ENCODE measurements around the gene LAMA3. TPM values are rescaled to one million over a fixed set of nuclear protein-coding genes. Genes with fewer than 3 reads are reported as not detected.

LAMA3 gene
- total RNA-seq, 4 donors from 2014 or later = 14.9 to 81.4 (median 69.3) TPM

DNA sequence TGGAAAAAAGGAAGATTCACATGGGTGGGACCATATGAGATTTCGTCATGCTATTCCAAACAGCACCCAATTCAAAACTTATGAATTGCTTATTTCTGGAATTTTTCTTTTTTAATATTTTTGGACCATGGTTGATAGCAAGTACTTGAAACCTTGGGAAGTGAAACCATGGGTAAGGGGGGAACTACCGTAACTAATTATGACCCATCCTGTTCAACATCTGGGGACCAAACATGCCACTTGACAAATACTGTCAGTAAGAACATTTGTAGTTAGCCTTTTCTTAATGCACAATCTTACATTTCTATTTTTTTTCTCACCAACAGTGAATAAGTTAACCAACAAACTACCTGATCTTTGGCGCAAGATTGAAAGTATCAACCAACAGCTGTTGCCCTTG is 219.6 kb downstream of the LAMA3 start:
- Histone ChIP-seq H3K27ac (no peak overlapping the region), H3K4me3 (no peak overlapping the region), H3K36me3 (peaks cover 0 to 35% (median 0%) of the 10 kb centered on the region in 3 donors), H3K4me1 (no peaks in the 10 kb centered on the region), H3K27me3 (no peaks in the 10 kb centered on the region), H3K9me3 (no peaks in the 10 kb centered on the region)
- no peak for DNase-seq
- TF ChIP-seq, protein P1, sequence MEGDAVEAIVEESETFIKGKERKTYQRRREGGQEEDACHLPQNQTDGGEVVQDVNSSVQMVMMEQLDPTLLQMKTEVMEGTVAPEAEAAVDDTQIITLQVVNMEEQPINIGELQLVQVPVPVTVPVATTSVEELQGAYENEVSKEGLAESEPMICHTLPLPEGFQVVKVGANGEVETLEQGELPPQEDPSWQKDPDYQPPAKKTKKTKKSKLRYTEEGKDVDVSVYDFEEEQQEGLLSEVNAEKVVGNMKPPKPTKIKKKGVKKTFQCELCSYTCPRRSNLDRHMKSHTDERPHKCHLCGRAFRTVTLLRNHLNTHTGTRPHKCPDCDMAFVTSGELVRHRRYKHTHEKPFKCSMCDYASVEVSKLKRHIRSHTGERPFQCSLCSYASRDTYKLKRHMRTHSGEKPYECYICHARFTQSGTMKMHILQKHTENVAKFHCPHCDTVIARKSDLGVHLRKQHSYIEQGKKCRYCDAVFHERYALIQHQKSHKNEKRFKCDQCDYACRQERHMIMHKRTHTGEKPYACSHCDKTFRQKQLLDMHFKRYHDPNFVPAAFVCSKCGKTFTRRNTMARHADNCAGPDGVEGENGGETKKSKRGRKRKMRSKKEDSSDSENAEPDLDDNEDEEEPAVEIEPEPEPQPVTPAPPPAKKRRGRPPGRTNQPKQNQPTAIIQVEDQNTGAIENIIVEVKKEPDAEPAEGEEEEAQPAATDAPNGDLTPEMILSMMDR (IDR thresholded peaks at IDR 0.05) = no peak
- TF ChIP-seq POLR2A (IDR thresholded peaks at IDR 0.05) = no peak

DNA sequence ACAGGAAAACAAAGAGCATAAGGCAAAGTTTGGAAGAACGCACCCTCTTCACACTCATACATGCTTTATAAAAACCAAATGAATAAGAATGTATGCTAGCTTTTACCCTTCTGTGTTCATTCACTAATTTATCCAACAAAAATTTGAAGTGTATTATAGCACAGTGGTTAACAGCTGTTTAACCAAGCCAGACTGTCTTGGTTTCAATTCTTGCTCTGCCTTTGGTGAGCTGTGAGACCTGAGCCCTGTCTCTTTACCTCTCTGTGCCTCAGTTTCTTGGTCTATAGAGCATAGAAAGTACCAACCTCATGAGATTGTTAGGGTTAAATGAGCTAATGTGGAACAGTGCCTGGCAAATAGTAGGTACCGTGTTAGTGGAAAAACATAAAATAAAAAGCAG is 220.8 kb downstream of the LAMA3 start:
- no peak overlapping the region for H3K27ac ChIP-seq
- peaks cover 0 to 28% (median 0%) of the 10 kb centered on the region in 3 donors for H3K36me3 ChIP-seq
- H3K4me3 ChIP-seq = no peak overlapping the region
- no peak for TF ChIP-seq POLR2A (IDR thresholded peaks at IDR 0.05)
- TF ChIP-seq, protein P1 (IDR thresholded peaks at IDR 0.05) = no peak
- H3K9me3 ChIP-seq = no peaks in the 10 kb centered on the region
- H3K4me1 ChIP-seq = no peaks in the 10 kb centered on the region
- H3K27me3 ChIP-seq = no peaks in the 10 kb centered on the region
- DNase-seq = no peak

DNA sequence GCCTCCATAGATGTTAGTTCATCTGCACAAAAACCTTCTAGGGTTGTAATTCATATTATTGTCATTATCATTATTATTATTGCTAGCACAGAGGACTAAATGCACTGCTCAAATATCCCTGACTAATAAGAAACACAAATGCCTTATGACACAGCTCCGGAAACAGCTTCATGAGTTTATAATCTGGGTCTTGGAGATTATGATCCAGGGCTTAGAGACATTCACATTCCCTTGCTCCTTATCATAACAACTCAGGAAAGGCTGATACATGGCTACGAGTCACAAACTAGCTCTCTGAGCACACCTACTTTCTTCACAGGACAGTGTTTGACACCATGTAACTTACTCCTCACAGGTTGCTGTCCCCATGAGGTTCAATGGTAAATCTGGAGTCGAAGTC is 223.1 kb downstream of the LAMA3 start:
- no peaks in the 10 kb centered on the region for H3K9me3 ChIP-seq
- no peak for TF ChIP-seq POLR2A (IDR thresholded peaks at IDR 0.05)
- TF ChIP-seq, protein P1 (IDR thresholded peaks at IDR 0.05) = no peak
- H3K27me3 ChIP-seq = no peaks in the 10 kb centered on the region
- no peak for DNase-seq
- no peak overlapping the region for H3K27ac ChIP-seq
- no peaks in the 10 kb centered on the region for H3K4me1 ChIP-seq
- no peak overlapping the region for H3K4me3 ChIP-seq
- H3K36me3 ChIP-seq = peaks cover 0 to 22% (median 0%) of the 10 kb centered on the region in 3 donors

DNA sequence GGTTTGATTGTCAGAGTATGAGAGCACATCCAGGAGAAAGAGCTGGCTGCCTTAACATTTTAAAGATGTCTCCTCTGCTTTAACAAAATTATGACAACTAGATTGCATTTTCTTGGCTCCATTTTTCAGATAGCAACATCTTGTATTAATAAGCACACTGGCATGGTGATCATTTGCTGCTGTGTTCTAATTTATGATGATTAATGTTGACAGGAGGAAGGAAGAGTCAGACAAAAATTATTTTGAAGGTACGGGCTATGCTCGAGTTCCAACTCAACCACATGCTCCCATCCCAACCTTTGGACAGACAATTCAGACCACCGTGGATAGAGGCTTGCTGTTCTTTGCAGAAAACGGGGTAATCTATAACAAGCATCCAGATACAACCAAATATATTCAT is 227.1 kb downstream of the LAMA3 start:
- Histone ChIP-seq H3K27me3 (no peaks in the 10 kb centered on the region), H3K36me3 (peaks cover 0 to 17% (median 0%) of the 10 kb centered on the region in 3 donors), H3K4me1 (no peaks in the 10 kb centered on the region), H3K4me3 (no peak overlapping the region), H3K9me3 (no peaks in the 10 kb centered on the region), H3K27ac (no peak overlapping the region)
- TF ChIP-seq, protein P1 (IDR thresholded peaks at IDR 0.05) = no peak
- no peak for TF ChIP-seq POLR2A (IDR thresholded peaks at IDR 0.05)
- DNase-seq = no peak

DNA sequence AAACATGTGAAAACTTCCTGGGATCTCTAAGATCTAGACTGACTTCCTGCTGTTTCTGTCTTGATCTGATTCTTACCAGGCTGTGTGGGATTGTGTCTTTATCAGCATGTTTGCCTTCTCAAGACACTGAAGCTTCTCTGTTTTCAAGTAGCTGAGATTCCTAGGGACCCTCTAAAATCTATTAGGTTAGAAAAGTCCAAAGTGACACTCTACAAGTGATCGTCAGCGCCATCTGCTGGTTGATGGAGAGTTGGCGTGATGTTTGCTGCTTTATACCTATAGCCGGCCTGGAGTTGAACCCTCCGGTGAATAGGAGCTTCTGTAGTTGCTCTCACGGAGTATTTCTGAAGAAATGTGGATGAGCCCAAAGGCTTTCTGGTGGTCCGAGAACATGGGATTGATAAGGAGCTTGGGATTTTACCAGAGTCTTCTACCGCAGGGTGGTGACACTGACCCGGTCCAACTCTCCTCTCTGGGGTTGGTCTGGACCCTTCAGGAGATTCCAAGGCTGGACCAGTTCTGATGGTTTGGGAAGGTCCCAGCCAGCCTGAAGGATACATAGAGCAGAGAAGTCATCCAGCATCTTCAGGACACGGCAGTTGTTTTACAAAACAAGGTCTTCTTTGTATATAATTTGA is 229.3 kb downstream of the LAMA3 start:
- no peak overlapping the region for H3K27ac ChIP-seq
- H3K9me3 ChIP-seq = no peaks in the 10 kb centered on the region
- TF ChIP-seq, protein P1 (IDR thresholded peaks at IDR 0.05) = peak; percentile 52 to 83 (median 78)
- TF ChIP-seq POLR2A (IDR thresholded peaks at IDR 0.05) = no peak
- H3K4me3 ChIP-seq = no peak overlapping the region
- peaks cover 0 to 24% (median 0%) of the 10 kb centered on the region in 3 donors for H3K36me3 ChIP-seq
- H3K27me3 ChIP-seq = no peaks in the 10 kb centered on the region
- no peaks in the 10 kb centered on the region for H3K4me1 ChIP-seq
- DNase-seq = peak; percentile 74 to 95 (median 84)

Data from Peyer's patch (tissue), 4 donors.